Measurements from ENCODE around the gene PFKP.

- TF ChIP-seq, protein P1, sequence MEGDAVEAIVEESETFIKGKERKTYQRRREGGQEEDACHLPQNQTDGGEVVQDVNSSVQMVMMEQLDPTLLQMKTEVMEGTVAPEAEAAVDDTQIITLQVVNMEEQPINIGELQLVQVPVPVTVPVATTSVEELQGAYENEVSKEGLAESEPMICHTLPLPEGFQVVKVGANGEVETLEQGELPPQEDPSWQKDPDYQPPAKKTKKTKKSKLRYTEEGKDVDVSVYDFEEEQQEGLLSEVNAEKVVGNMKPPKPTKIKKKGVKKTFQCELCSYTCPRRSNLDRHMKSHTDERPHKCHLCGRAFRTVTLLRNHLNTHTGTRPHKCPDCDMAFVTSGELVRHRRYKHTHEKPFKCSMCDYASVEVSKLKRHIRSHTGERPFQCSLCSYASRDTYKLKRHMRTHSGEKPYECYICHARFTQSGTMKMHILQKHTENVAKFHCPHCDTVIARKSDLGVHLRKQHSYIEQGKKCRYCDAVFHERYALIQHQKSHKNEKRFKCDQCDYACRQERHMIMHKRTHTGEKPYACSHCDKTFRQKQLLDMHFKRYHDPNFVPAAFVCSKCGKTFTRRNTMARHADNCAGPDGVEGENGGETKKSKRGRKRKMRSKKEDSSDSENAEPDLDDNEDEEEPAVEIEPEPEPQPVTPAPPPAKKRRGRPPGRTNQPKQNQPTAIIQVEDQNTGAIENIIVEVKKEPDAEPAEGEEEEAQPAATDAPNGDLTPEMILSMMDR (IDR thresholded peaks at IDR 0.05) = no peak
- TF ChIP-seq USF2 (IDR thresholded peaks at IDR 0.05) = no peak
- TF ChIP-seq MAFK (IDR thresholded peaks at IDR 0.05; ENCODE audit: partially characterized antibody) = no peak
- TF ChIP-seq PHF8 (IDR thresholded peaks at IDR 0.05; ENCODE audit: borderline replicate concordance, low read depth) = no peak
- TF ChIP-seq TP53 (CRISPR knock-in tag; IDR thresholded peaks at IDR 0.05) = no peak
- no peak for TF ChIP-seq ELK1 (IDR thresholded peaks at IDR 0.05; ENCODE audit: low read depth, low read length)
- no peak for TF ChIP-seq RAD21 (conservative IDR thresholded peaks at IDR 0.05 in 1 of 2, IDR thresholded peaks at IDR 0.05 in 1 of 2)
- no peak for TF ChIP-seq EP300 (IDR thresholded peaks at IDR 0.05)
- TF ChIP-seq ZC3H11A (IDR thresholded peaks at IDR 0.05) = no peak
These were observed 6.9 kb downstream of the PFKP start for GRCh38 chr10:3074145-3074665.

Data from A549 (cell line).